Central memory CD4-positive, alpha-beta T cell (primary cell): ENCODE results near the gene GRPEL2.

Experiments used
- DNase-seq: peaks from one replicate; pipeline ENCODE4 v3.0.0; 2022

Gene GRPEL2

GRCh38 chr5:149358294-149358651 lies 13.0 kb downstream of the GRPEL2 start:
- DNase-seq: peak; percentile 31

- peak; percentile 10 for DNase-seq
These were observed 13.7 kb downstream of the GRPEL2 start for GRCh38 chr5:149358868-149359495.

GRCh38 chr5:149360272-149360671 lies 15.0 kb downstream of the GRPEL2 start:
- DNase-seq: no peak

GRCh38 chr5:149362541-149362940 lies 17.2 kb downstream of the GRPEL2 start:
- DNase-seq: no peak

GRCh38 chr5:149363358-149363757 lies 18.1 kb downstream of the GRPEL2 start:
- no peak for DNase-seq

- DNase-seq: no peak
These were observed 18.6 kb downstream of the GRPEL2 start for GRCh38 chr5:149363936-149364335.

- DNase-seq: no peak
These were observed 19.4 kb downstream of the GRPEL2 start for GRCh38 chr5:149364719-149365118.

- DNase-seq: no peak
These were observed 20.1 kb downstream of the GRPEL2 start for GRCh38 chr5:149365418-149365817.

GRCh38 chr5:149366169-149366729 lies 20.9 kb downstream of the GRPEL2 start:
- no peak for DNase-seq

- peak; percentile 35 for DNase-seq
These were observed 22.1 kb downstream of the GRPEL2 start for GRCh38 chr5:149367249-149367971.

GRCh38 chr5:149367972-149368645 lies 22.8 kb downstream of the GRPEL2 start:
- no peak for DNase-seq

GRCh38 chr5:149370878-149371277 lies 25.6 kb downstream of the GRPEL2 start:
- DNase-seq: no peak

GRCh38 chr5:149371296-149371962 lies 26.1 kb downstream of the GRPEL2 start:
- DNase-seq: peak; percentile 55

- no peak for DNase-seq
These were observed 26.9 kb downstream of the GRPEL2 start for GRCh38 chr5:149372076-149372795.

- no peak for DNase-seq
These were observed 27.6 kb downstream of the GRPEL2 start for GRCh38 chr5:149372932-149373331.

- DNase-seq: no peak
These were observed 29.0 kb downstream of the GRPEL2 start for GRCh38 chr5:149374303-149374702.

GRCh38 chr5:149374801-149375200 lies 29.5 kb downstream of the GRPEL2 start:
- DNase-seq: no peak

- no peak for DNase-seq
These were observed 30.1 kb downstream of the GRPEL2 start for GRCh38 chr5:149375434-149375833.

GRCh38 chr5:149376104-149376503 lies 30.8 kb downstream of the GRPEL2 start:
- DNase-seq: no peak

GRCh38 chr5:149376711-149377447 lies 31.6 kb downstream of the GRPEL2 start:
- DNase-seq: no peak

- DNase-seq: no peak
These were observed 33.0 kb downstream of the GRPEL2 start for GRCh38 chr5:149378241-149378820.
